ENCODE data around the gene MRAP2.

MRAP2 gene

GRCh38 chr6:84089081-84089480 is 55.5 kb downstream of the MRAP2 start:
- TF ChIP-seq CREB1 (IDR thresholded peaks at IDR 0.05; ENCODE audit: low read depth) (no peak), USF1 (IDR thresholded peaks at IDR 0.05) (no peak), TCF12 (IDR thresholded peaks at IDR 0.05; ENCODE audit: low read depth) (no peak), FOXM1 (IDR thresholded peaks at IDR 0.05; ENCODE audit: borderline replicate concordance, low read depth) (no peak), EP300 (IDR thresholded peaks at IDR 0.05; ENCODE audit: borderline replicate concordance) (no peak), TEAD4 (IDR thresholded peaks at IDR 0.05) (no peak), CEBPB (IDR thresholded peaks at IDR 0.05) (no peak)

DNA sequence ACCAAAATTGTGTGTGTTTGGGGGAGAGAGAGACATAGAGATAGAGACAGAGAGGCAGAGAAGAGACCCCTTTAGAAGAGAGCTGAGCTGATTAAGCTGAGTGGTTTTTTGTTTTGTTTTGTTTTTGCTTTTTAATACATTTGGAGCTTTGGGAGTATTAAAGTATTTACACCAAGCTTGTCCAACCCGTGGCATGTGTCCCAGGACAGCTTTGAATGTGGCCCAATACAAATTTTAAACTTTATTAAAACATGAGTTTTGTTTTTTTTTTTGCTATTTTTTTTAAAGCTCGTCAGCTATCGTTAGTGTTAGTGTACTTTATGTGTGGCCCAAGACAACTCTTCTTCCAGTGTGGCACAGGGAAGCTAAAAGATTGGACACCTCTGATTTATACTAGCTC is 56.0 kb downstream of the MRAP2 start:
- TF ChIP-seq TEAD4 (IDR thresholded peaks at IDR 0.05): no peak
- no peak for TF ChIP-seq NFIC (IDR thresholded peaks at IDR 0.05)
- no peak for TF ChIP-seq RAD21 (IDR thresholded peaks at IDR 0.05; ENCODE audit: low read depth)
- no peak for TF ChIP-seq TAF1 (IDR thresholded peaks at IDR 0.05; ENCODE audit: low read depth)
- TF ChIP-seq MAX (IDR thresholded peaks at IDR 0.05): no peak
- no peak for TF ChIP-seq EGR1 (IDR thresholded peaks at IDR 0.05)
- no peak for TF ChIP-seq ZBTB7A (IDR thresholded peaks at IDR 0.05; ENCODE audit: low read depth)
- TF ChIP-seq, protein P1, sequence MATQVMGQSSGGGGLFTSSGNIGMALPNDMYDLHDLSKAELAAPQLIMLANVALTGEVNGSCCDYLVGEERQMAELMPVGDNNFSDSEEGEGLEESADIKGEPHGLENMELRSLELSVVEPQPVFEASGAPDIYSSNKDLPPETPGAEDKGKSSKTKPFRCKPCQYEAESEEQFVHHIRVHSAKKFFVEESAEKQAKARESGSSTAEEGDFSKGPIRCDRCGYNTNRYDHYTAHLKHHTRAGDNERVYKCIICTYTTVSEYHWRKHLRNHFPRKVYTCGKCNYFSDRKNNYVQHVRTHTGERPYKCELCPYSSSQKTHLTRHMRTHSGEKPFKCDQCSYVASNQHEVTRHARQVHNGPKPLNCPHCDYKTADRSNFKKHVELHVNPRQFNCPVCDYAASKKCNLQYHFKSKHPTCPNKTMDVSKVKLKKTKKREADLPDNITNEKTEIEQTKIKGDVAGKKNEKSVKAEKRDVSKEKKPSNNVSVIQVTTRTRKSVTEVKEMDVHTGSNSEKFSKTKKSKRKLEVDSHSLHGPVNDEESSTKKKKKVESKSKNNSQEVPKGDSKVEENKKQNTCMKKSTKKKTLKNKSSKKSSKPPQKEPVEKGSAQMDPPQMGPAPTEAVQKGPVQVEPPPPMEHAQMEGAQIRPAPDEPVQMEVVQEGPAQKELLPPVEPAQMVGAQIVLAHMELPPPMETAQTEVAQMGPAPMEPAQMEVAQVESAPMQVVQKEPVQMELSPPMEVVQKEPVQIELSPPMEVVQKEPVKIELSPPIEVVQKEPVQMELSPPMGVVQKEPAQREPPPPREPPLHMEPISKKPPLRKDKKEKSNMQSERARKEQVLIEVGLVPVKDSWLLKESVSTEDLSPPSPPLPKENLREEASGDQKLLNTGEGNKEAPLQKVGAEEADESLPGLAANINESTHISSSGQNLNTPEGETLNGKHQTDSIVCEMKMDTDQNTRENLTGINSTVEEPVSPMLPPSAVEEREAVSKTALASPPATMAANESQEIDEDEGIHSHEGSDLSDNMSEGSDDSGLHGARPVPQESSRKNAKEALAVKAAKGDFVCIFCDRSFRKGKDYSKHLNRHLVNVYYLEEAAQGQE (IDR thresholded peaks at IDR 0.05; ENCODE audit: low read depth): no peak
- TF ChIP-seq CEBPB (IDR thresholded peaks at IDR 0.05): no peak
- TF ChIP-seq FOXM1 (IDR thresholded peaks at IDR 0.05; ENCODE audit: borderline replicate concordance, low read depth): no peak
- no peak for TF ChIP-seq YY1 (IDR thresholded peaks at IDR 0.05; ENCODE audit: low read depth)
- TF ChIP-seq CREB1 (IDR thresholded peaks at IDR 0.05; ENCODE audit: low read depth): no peak
- TF ChIP-seq EP300 (IDR thresholded peaks at IDR 0.05; ENCODE audit: borderline replicate concordance): no peak
- no peak for TF ChIP-seq USF1 (IDR thresholded peaks at IDR 0.05)
- no peak for TF ChIP-seq TCF12 (IDR thresholded peaks at IDR 0.05; ENCODE audit: low read depth)

DNA sequence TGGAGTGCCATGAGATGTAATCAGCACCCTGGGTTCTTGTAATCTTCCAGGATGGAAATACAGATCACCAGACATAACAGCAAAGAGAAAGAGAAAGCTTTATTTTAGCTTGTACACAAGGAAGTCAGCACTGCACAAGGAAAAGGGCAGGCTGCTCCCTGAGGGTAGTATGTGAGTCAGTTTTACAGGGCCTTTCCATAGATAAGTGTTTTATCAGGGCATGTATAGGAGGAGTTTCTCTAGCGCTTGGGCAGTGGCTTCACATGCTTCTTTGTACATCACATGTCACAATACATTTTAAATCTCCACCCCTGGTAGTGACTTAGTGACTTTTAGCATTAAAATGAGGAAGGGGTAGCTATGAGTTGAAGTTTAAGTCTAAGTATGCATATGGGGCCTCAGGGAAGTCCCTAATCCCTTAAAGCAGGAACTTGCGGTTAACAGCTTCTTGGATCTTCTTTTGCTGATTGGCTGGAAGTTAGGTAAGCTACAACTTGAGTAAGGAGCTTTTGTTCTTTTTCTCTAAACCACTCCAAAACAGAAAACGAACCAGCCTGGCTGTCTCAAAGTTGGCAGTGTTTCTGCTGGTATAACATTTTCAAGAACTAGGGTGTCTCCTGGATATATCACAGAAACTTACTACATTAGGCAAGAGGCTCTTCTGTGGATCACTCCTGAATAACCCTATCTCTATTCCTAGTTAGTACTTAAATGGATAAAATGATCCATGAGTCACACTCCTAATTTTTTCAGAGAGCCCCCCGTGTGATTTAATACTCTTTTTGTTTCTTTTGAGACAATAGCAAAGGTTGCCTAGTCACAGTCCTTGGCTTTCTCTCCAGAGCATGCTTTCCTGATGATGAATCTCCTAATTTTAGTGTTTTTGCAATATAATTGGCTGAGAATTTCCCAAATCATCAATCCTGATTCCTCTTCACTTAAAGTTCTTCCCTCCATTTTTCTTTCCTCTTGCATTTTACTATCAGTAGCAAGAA is 60.2 kb downstream of the MRAP2 start:
- TF ChIP-seq ZBTB7A (IDR thresholded peaks at IDR 0.05; ENCODE audit: low read depth) (no peak), CEBPB (IDR thresholded peaks at IDR 0.05) (no peak), EP300 (IDR thresholded peaks at IDR 0.05; ENCODE audit: borderline replicate concordance) (no peak), CREB1 (IDR thresholded peaks at IDR 0.05; ENCODE audit: low read depth) (no peak), RAD21 (IDR thresholded peaks at IDR 0.05; ENCODE audit: low read depth) (no peak), MAX (IDR thresholded peaks at IDR 0.05) (no peak), TCF12 (IDR thresholded peaks at IDR 0.05; ENCODE audit: low read depth) (no peak), TEAD4 (IDR thresholded peaks at IDR 0.05) (no peak), TAF1 (IDR thresholded peaks at IDR 0.05; ENCODE audit: low read depth) (no peak), EGR1 (IDR thresholded peaks at IDR 0.05) (no peak)
- TF ChIP-seq, protein P1 (IDR thresholded peaks at IDR 0.05; ENCODE audit: low read depth): no peak

GRCh38 chr6:84095156-84095555 is 61.6 kb downstream of the MRAP2 start:
- TF ChIP-seq NFIC (IDR thresholded peaks at IDR 0.05) (no peak), TAF1 (IDR thresholded peaks at IDR 0.05; ENCODE audit: low read depth) (no peak), CEBPB (IDR thresholded peaks at IDR 0.05) (no peak), ZBTB7A (IDR thresholded peaks at IDR 0.05; ENCODE audit: low read depth) (no peak), CREB1 (IDR thresholded peaks at IDR 0.05; ENCODE audit: low read depth) (no peak)

DNA sequence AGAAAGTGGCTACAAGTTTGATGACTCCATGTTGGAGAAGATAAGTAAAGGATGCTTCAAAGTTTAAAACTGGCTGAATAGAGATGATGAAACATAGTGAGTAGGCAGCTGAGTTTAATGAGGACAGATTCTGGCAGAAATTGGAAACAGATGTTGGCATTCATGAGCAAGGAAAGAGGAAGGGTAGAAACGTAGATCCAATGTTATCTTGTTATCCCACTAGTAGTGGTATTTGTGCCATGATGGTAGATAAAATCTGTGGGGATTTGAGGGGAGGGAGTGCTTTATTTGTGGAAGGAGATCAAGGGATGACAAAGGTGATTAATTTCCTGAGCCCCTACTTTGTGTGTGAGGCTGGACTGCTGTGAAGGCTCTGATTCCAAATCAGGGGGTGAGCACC is 69.5 kb downstream of the MRAP2 start:
- TF ChIP-seq RAD21 (IDR thresholded peaks at IDR 0.05; ENCODE audit: low read depth) (no peak), USF1 (IDR thresholded peaks at IDR 0.05) (no peak), YY1 (IDR thresholded peaks at IDR 0.05; ENCODE audit: low read depth) (no peak), ZBTB7A (IDR thresholded peaks at IDR 0.05; ENCODE audit: low read depth) (no peak), EP300 (IDR thresholded peaks at IDR 0.05; ENCODE audit: borderline replicate concordance) (no peak), CEBPB (IDR thresholded peaks at IDR 0.05) (no peak), MAX (IDR thresholded peaks at IDR 0.05) (no peak), FOXM1 (IDR thresholded peaks at IDR 0.05; ENCODE audit: borderline replicate concordance, low read depth) (no peak), NFIC (IDR thresholded peaks at IDR 0.05) (no peak), CREB1 (IDR thresholded peaks at IDR 0.05; ENCODE audit: low read depth) (no peak), TCF12 (IDR thresholded peaks at IDR 0.05; ENCODE audit: low read depth) (no peak), TAF1 (IDR thresholded peaks at IDR 0.05; ENCODE audit: low read depth) (no peak), EGR1 (IDR thresholded peaks at IDR 0.05) (no peak), TEAD4 (IDR thresholded peaks at IDR 0.05) (no peak)
- TF ChIP-seq, protein P1 (IDR thresholded peaks at IDR 0.05; ENCODE audit: low read depth): no peak

Data from Ishikawa (cell line).